Left renal cortex interstitium (tissue), 4 donors: ENCODE data around the gene CAMLG. TPM values are rescaled to one million over a fixed set of nuclear protein-coding genes. Genes with fewer than 3 reads are reported as not detected.
"Not testable (repeated sequence)": the region's sequence is repeated elsewhere in the genome, so short reads cannot be mapped to it uniquely, and the experiment has no call there.

Source experiments
- DNase-seq, 4 donors: peaks; one replicate each; pipeline ENCODE4 v3.0.0-alpha.2; 2013; ENCODE audit warnings: low read depth in 4 of 4, low spot score in 2 of 4, missing footprints in 1 of 4
- polyA plus RNA-seq, 4 donors: library from polyadenylated mRNA; unstranded; fragments of 120-200 nt; gene quantifications; one replicate each; pipeline ENCODE4 v1.2.1, GENCODE V29; 2013; ENCODE audit not compliant: insufficient read length in 4 of 4

CAMLG gene
- 10 to 100 TPM; 53.2 to 78.5 (median 68.4) TPM for polyA plus RNA-seq

- peak; percentile 88 to 98 (median 96) for DNase-seq
These were observed at the start of gene CAMLG for GRCh38 chr5:134738133-134738962. CAMLG (plus strand) TSS chr5:134738548; CDS start chr5:134738621, 73 bp downstream.

- DNase-seq, result not testable (repeated sequence)
These were observed 48.2 kb upstream of the CAMLG start for GRCh38 chr5:134690144-134690543.

- no peak for DNase-seq
These were observed 45.6 kb upstream of the CAMLG start for GRCh38 chr5:134692722-134693121.

GRCh38 chr5:134708301-134708700 lies 30.0 kb upstream of the CAMLG start:
- DNase-seq, result no peak

GRCh38 chr5:134714120-134714519 lies 24.2 kb upstream of the CAMLG start:
- DNase-seq, result no peak

GRCh38 chr5:134714541-134714940 lies 23.8 kb upstream of the CAMLG start:
- no peak for DNase-seq

GRCh38 chr5:134715466-134715865 lies 22.9 kb upstream of the CAMLG start:
- DNase-seq, result not testable (repeated sequence)

GRCh38 chr5:134724872-134725271 lies 13.5 kb upstream of the CAMLG start:
- DNase-seq, result no peak

- no peak for DNase-seq
These were observed 5.5 kb upstream of the CAMLG start for GRCh38 chr5:134732819-134733218.

- DNase-seq, result no peak
These were observed 3.1 kb upstream of the CAMLG start for GRCh38 chr5:134735243-134735642.

GRCh38 chr5:134736173-134736812 lies 2.1 kb upstream of the CAMLG start:
- no peak for DNase-seq

- peak; percentile 37 to 48 (median 44) for DNase-seq
These were observed 764 bp downstream of the CAMLG start for GRCh38 chr5:134738963-134739661.

- DNase-seq, result no peak
These were observed 2.7 kb downstream of the CAMLG start for GRCh38 chr5:134741052-134741451.

- DNase-seq, result no peak
These were observed 3.8 kb downstream of the CAMLG start for GRCh38 chr5:134742134-134742533.

- no peak for DNase-seq
These were observed 11.1 kb downstream of the CAMLG start for GRCh38 chr5:134749415-134749814.

- no peak for DNase-seq
These were observed 19.8 kb downstream of the CAMLG start for GRCh38 chr5:134758176-134758503.

- peak; percentile 71 to 87 (median 78) for DNase-seq
These were observed 20.4 kb downstream of the CAMLG start, which contains the start of gene DDX46 for GRCh38 chr5:134758504-134759341. DDX46 (plus strand) TSS chr5:134758779; CDS start chr5:134758939, 160 bp downstream.

GRCh38 chr5:134767528-134768291 lies 29.4 kb downstream of the CAMLG start:
- not testable (repeated sequence) for DNase-seq

- no peak for DNase-seq
These were observed 30.9 kb downstream of the CAMLG start for GRCh38 chr5:134769206-134769605.
